Measurements from ENCODE around the gene PPDPF.

Gene PPDPF

DNA sequence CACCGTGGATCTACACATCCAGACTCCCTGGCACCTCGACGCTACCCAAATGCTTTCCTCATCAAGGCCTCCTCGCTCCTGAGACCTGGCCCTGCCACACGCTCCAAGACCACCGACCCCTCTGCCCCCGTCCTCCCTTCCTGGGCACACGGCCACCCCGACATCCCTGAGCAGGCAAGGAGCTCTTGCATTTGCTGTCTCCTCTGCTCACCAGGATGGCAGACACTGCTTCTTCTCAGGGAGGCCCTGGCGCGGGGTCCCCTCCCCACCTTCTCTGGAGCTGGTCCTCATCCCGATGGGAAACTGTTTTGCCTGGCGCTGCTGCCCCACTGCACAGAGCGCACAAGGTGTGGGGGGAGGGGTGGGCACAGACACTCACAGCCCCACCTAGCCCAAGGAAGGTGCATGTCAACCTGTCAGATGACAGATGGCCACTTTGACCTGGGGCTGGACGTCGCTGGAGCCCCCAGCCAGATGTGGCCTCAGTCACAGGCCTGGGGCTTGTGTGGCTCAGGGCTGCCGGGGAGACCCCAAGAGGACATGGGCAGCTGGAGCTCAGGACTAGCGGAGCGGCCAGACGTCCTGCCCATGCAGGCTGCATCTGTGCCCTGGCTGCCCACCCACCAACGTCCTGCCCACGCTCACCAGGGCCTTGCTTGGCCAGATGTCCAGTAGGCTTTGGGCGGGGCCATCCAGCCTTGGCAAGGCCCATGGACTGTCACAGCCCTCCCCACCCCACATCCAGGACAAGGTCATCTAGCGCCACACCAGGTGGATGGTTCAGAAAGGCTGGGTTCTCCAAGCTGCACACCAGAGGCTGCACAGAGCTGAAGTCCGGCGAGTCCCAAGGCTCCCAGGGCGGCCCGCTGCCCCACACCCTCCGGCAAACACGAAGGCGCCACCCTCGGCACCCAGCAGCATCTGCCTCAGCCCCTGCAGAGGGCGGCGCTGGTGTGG is 41.9 kb upstream of the PPDPF start:
- no peak for TF ChIP-seq POLR2AphosphoS5 (IDR thresholded peaks at IDR 0.05; ENCODE audit: low read depth, low read length)
- no peak for TF ChIP-seq REST (IDR thresholded peaks at IDR 0.05; ENCODE audit: insufficient read depth in 1 of 2, low read depth in 2 of 2, low read length in 2 of 2)
- no peak for TF ChIP-seq TAF1 (IDR thresholded peaks at IDR 0.05; ENCODE audit: borderline replicate concordance, insufficient read depth, low read length)
- TF ChIP-seq FOXP2 (optimal IDR thresholded peaks at IDR 0.05; ENCODE audit: borderline replicate concordance, extremely low read depth, extremely low read length, insufficient read depth) = no peak
- TF ChIP-seq SIN3A (IDR thresholded peaks at IDR 0.05; ENCODE audit: borderline replicate concordance, insufficient read depth, low read length) = no peak

- TF ChIP-seq SIN3A (IDR thresholded peaks at IDR 0.05; ENCODE audit: borderline replicate concordance, insufficient read depth, low read length) (no peak), FOXP2 (optimal IDR thresholded peaks at IDR 0.05; ENCODE audit: borderline replicate concordance, extremely low read depth, extremely low read length, insufficient read depth) (no peak), TAF1 (IDR thresholded peaks at IDR 0.05; ENCODE audit: borderline replicate concordance, insufficient read depth, low read length) (no peak), REST (IDR thresholded peaks at IDR 0.05; ENCODE audit: insufficient read depth in 1 of 2, low read depth in 2 of 2, low read length in 2 of 2) (no peak), POLR2AphosphoS5 (IDR thresholded peaks at IDR 0.05; ENCODE audit: low read depth, low read length) (no peak)
These were observed 39.1 kb upstream of the PPDPF start for GRCh38 chr20:63481503-63481902.

DNA sequence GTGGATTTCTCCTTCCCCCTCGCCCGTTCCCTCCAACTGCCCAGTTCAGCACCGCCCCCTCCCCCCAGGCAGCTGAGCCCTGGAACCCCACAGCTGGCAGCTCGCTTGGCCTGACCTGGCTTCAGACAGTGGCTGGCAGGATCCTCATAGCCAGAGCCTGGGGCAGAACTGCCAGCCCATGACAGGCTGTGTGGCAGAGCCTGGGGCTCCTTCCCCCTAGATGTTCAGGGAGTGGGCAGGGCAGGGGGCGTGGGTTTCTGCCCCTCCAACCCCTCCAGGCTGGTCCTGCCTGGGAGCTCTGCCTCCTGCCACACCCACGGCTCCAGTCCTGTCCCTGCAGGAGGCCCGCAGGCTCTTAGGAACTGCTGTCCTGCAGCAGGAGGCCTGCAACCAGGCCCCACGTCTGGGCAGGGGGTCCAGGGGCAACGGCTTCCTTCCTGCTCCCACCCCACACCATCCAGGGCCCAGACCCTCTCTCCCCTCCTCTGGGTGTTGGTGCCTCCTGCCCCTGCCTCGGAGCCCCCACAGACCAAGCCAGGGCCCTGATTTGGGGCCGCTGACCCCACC is 38.5 kb upstream of the PPDPF start:
- TF ChIP-seq SIN3A (IDR thresholded peaks at IDR 0.05; ENCODE audit: borderline replicate concordance, insufficient read depth, low read length) = no peak
- no peak for TF ChIP-seq FOXP2 (optimal IDR thresholded peaks at IDR 0.05; ENCODE audit: borderline replicate concordance, extremely low read depth, extremely low read length, insufficient read depth)
- TF ChIP-seq REST (IDR thresholded peaks at IDR 0.05; ENCODE audit: insufficient read depth in 1 of 2, low read depth in 2 of 2, low read length in 2 of 2) = no peak
- TF ChIP-seq TAF1 (IDR thresholded peaks at IDR 0.05; ENCODE audit: borderline replicate concordance, insufficient read depth, low read length) = no peak
- TF ChIP-seq POLR2AphosphoS5 (IDR thresholded peaks at IDR 0.05; ENCODE audit: low read depth, low read length) = no peak

DNA sequence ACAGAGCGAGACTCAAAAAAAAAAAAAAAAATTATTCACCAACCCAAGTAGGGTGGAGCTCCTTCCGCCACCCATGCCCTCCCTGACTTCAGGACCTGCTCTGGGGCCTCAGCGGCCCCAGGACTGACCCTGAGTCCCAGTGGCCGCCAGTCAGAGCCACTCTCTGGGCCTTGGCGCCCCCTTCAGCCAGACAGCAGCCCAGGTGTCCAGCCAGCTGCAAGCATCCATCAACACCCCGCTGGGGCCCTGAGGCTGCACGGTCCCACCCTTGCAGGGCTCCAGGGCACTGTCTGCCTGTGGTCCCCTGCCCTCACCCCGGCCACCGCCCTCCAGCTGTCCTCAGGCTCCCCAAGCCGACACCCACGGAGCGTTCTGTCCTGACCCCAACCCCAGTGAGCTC is 36.7 kb upstream of the PPDPF start:
- TF ChIP-seq TAF1 (IDR thresholded peaks at IDR 0.05; ENCODE audit: borderline replicate concordance, insufficient read depth, low read length) = no peak
- TF ChIP-seq FOXP2 (optimal IDR thresholded peaks at IDR 0.05; ENCODE audit: borderline replicate concordance, extremely low read depth, extremely low read length, insufficient read depth) = no peak
- TF ChIP-seq SIN3A (IDR thresholded peaks at IDR 0.05; ENCODE audit: borderline replicate concordance, insufficient read depth, low read length) = no peak
- no peak for TF ChIP-seq REST (IDR thresholded peaks at IDR 0.05; ENCODE audit: insufficient read depth in 1 of 2, low read depth in 2 of 2, low read length in 2 of 2)
